Epidermal melanocyte (primary cell): ENCODE results near the gene RHBG.

Source experiments
- DNase-seq: peaks from one replicate; pipeline ENCODE4 v3.0.0; 2011; ENCODE audit warnings: low spot score; ENCODE audit not compliant: insufficient read length

RHBG gene

DNA sequence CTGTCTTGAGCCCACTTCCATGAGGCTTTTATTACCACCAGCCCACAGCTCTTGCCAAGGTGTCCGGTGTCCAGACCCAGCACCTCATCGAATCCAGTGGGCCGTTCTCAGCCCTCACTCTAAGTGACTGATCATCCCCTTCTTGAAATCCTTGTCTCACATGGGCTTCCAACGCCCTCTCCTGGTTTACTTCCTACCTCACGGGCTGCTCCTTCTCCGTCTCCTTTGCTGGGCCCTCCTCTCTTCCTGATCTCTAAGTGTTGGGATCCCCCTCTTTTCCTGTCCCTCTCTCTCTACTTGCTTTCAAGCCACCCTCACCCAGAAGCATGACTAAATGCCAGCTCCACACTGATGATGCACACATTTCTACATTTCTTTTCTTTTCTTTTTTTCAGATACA is 9.0 kb upstream of the RHBG start:
- peak; percentile 66 for DNase-seq

DNA sequence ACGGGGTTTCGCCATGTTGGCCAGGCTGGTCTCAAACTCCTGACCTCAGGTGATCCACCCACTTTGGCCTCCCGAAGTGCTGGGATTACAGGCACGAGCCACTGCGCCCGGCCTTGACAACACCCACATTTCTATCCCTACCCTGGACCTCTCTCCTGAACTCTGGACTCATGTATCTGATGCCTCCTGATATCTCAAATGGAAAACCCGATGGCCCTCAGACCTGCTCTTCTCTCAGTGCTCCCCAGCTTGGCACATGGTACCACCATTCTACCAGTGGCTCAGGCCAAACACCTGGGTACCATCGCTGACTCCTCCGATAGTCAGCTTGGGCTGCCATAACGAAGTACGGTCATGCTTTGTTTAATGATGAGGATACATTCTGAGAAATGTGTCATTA is 8.5 kb upstream of the RHBG start:
- DNase-seq: no peak

DNA sequence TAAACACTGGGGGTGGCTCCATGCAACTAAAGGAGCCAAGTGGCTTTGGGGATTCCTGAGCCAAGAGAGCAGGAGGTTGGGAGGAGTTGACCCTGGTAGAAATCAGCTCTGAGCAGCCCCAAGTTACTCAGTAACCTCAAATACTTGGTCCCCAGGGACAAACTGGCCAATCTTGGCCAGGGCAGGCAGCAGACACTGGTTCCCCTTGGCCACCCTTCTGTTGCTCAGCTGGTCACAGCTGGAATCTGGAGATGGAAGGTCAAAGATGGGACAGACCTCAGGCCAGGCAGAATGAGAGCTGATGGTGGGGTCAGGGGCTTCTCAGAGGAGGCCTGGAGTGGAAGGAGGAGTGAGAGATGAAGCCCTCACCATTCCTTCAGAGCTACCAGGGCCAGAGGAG is 3.3 kb upstream of the RHBG start:
- peak; percentile 11 for DNase-seq

DNA sequence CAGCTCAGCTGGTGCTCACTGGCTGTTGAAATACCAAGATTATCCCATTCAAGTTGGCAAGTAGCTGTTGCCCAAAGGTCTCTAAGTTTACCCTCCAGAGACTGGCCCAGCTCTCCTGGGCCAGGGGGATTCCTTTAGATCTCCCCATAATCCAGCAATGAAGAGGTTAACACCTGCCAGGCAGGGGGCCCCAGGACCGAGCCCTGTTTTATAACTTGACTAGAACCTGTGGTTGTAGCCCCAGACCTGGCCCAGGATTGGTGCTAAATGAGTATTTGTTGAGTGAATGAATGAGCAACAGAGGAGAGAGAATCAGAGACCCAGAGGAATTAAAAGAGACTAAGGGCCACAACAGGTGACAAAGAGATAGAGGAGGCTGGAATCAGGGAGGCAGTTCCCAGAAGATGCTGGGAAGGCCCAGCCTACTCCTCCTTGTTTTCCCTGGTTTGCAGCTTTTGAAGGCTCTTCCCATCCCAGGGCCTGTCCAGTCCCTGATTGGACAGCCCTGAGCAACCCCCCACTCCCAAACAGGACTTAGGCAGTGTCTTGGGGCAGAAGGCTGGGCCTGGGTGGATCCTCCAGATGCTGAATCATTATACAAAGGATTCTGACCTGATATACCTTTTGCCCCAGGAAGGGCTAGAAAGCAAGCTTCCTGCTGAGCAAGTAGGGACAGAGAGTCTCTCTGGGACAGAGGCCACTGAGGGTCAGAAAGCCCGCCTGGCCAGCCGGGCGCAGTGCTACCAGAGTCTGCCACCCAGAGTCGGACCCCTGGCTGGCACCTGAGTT is 2.4 kb upstream of the RHBG start:
- peak; percentile 4 for DNase-seq

DNA sequence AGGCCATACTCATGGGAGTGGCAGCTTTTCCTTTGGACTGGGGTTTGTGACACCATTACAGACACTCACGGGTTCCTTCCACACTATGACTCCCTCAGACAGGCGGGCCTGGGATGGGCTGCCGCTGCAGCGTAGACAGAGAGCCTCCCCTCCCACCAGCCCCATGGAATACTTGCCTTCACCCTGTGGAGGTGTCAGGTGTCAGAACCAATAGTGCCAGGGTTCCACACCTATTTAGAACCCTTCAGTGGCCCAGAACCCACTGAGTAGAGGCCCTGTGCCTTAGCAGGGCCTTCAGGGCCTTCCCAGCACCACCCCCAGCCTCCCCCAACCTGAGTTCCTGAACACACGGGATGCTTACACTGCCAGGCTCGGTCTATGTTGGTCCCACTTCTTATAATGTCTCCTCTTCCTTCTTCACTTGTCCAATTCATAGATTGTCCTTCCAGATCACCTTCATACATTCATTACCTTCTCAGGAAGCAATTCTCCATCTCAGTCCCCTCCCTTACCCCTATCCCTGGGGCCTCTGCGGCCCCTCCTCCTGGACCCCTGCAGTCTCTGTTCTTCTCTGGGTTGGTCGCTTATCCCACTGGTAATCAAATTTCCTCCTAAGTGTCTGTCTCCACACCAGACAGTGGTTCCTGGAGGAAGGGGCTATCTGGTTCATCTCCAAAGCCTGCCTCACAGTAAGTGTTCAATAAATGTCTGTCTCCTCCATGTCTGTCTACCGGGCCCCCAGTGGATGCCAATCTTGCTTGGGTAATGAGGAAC is 1.4 kb upstream of the RHBG start:
- DNase-seq: peak; percentile 1

DNA sequence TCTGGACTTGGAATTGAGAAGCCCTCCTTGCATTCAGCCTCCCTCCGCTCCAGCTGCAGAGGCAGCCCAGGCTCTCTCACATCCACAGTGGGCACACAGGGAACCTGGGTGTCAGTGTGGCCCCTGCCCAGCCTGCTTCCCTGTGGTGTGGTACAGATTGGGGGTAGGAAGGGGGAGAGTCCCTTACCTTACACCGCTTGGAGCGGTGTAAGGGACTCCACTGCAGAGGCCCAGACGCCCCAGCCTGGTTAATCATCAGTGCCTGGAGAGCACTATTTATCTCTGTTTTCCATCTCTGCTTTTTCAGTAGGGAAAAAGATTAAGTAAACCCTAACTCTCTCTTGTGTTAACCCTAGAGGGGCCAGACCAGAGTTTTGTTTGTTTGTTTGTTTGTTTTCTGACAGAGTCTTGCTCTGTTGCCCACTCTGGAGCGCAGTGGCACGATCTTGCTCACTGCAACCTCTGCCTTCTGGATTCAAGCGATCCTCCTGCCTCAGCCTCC is 803 bp upstream of the RHBG start:
- DNase-seq: no peak

DNA sequence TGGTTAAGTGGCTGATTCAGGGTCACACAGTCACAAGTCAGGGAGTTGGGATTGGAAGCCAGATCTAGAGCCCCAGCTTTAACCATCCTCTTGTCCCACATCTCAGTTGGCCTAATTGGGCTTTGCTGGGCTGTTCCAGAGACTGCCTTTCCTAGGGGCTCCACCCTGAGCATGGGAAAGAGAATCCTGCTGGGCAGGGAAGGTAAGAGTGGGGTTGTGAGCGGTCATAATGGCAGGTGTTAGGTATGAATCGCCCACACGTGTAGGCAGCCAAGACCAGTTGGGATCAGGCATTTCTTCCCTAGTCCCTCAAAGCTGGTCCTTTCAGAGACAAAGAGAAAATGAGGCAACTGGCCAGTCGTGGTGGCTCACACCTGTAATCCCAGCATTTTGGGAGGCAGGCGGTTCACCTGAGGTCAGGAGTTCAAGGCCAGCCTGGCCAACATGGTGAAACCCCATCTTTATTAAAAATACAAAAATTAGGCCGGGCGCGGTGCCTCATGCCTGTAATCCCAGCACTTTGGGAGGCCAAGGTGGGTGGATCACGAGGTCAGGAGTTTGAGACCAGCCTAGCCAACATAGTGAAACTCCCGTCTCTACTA is 775 bp downstream of the RHBG start:
- peak; percentile 7 for DNase-seq

DNA sequence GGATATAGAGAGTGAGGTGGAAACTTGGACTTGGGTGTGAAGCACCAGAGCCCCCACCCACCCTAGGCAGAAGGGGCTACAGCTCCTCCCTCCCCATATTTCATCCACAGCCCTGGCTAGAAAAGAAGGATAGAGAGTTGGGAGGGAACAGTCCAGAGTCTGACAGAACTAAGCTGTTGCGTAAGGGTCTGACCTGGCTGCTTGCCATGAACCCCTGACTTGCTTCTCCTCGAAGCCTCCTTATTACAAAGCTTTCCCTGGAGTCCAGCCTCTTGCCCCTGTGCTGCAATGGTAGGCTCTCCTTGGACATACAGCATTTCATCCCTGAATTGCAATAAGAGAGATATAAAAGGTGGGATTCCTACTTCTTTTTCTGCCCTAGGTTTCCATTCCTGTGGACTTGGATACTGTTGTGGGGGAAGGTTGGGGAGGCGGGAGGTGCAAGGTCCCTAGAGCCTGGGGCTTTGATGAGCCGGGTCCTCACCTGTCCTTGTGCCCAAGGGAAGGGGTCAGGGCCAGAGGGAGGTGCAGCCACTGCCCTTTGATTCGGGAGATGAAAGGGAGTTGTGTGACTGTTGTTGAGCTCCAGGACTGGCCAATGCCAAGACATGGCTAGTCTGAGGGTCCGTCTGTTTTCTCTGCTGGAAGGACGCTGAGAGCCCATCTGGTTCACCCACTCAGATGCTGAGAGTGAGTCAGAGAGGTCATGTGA is 2.7 kb downstream of the RHBG start:
- peak; percentile 11 for DNase-seq

DNA sequence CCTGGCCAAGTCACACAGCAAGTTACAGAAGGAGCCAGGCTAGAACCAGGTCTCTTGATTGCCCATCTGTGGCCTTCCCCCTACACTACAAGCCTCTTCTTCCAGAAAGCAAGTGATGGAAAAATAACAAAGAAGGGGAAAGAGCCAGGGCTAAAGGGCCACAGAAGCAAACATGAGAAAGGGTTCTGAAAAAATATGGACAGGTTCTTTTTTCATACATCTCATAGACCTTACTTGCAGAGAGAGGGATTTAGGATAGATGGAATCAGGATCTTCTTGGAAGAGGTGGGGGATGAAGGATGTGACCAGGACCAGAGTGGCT is 3.2 kb downstream of the RHBG start:
- no peak for DNase-seq

DNA sequence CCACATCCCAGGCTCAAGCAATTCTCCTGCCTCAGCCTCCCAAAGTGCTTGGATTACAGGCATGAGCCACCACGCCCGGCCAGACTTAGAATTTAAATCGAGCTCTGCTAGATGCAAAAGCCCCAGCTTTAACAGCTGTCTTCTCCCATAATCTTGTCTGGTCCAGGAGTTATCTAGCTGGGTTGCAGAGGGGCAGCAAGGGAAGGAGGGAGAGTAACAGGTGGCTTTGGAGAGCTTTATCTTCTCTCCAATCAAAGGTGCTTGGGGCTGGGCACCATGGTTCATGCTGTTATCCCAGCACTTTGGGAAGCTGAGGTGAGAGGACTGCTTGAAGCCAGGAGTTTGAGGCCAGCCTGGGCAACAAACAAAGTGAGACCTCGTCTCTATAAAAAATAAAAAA is 3.9 kb downstream of the RHBG start:
- no peak for DNase-seq

DNA sequence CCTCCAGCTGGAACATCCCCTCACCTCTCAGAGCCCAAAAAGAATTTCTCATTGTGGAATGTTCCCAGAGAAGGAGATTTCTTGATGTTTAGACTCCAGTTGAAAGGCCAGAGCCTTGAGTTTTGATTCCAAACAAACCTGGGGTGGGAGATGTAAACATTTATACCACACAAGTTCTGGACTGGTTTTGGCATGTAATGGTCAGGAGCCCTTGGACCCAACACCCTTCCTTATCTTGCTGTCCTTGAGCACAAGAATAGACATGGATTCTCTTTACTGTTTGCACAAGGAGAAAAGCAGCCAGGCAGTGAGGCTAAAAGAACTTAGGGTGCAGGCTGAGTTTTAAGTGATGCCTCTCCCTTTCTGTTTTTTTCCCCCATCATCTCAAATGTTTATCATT is 4.5 kb downstream of the RHBG start:
- DNase-seq: peak; percentile 4

DNA sequence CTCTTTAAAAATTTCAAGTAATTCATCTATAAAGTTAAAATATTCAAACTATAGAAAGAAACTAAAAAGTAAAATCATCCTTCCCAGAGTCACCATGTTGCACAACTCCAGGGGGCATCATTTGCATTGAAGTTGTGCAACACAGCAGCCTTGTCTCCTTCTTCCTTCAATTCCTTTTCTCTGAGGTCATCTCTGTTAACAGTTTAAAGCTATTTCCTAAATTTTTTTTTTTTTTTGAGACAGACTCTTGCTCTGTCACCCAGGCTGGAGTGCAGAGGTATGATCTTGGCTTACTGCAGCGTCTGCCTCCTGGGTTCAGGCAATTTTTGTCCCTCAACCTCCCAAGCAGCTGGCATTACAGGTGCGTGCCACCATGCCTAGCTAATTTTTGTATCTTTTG is 7.1 kb downstream of the RHBG start:
- peak; percentile 9 for DNase-seq

DNA sequence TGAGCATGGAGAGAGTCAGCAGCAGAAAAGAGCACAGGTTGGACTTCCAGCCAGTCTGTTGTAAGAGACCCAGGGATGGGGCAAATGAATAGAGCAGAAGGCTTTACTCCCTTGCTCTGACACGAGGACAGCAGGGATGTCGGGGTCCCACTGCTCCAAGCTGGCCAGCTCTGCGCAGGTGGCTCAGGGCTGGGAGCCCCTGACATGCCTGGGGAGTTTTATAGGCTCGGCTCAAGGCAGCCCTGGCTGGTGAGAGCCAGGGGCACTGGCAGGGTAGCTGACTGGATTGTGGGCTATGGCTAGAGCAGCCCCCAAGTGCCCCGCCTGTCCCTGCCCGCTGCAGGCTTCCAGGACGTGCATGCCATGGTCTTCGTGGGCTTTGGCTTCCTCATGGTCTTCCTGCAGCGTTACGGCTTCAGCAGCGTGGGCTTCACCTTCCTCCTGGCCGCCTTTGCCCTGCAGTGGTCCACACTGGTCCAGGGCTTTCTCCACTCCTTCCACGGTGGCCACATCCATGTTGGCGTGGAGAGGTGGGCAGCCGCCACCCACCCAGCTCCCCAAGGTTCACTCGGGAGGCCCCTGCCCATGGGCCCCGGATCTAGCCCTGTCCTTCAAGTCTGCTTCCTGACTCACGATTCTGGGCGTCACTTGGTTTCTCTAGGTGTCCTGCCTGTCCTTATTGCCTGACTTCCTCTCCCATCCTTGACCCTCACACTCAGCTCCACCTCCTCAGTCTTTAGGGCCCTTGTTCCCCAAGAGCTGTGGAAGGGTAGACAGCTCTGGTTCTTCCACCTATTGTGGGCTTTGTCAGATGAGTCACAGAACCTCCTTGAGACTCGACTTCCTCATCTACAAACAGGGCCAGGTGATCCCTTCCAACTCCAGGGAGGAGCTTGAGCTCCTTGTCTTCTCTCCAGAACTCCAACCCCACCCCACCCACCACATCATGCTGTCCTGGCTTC is 8.2 kb downstream of the RHBG start:
- peak; percentile 7 for DNase-seq

DNA sequence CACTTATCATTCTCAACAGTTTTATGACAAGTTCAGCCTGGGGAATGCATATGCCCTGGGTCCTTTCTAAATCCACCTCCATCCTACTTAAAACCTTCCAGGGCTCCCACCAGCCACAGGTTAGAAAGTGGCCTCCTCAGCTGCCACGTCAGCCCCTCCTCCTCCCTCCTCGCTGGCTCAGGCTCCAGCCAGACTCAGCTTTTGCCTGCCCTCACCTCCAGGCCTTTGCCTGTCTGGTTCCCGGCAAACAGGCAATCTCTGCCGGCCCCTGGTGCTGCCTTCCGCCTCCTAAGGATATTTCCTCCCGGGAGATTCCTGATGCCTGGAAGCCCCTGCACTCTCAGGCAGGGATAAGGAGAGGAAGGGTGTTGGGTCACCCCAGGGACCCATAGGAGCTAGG is 9.5 kb downstream of the RHBG start:
- DNase-seq: peak; percentile 12

DNA sequence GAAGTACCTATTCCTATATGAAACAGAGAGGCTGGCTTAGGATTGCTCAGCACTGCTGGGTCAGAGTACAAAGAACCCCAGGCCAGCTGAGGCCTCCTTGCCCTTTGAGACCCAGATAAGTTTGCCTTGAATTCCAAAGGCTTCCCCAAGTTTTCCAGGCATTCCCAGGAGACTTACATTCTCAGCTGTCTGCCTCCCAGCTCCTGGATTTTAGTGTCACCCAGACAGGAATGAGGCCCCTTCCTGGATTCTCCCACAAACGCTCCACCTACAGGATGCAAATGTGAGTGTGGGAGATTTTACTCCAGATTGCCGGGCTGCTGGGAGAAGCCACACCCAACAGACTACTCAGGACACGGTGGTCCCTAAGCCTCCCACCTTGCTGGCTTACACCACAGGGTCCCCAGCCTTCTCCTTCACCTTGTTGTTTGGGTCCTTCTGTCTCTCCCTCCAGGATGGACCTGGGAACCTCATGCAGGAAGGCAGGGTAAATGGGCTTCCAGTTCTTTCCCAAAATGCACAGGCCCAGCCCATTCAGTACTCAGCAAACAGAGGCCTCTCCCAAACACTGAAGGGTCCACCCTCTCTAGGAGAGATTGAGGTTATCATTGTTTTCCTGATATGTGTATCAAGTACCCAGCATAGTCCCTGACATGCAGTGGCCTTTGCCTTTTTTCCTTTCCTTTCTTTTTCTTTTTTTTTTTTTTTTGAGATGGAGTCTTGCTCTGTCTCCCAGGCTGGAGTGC is 10.6 kb downstream of the RHBG start:
- DNase-seq: peak; percentile 16

DNA sequence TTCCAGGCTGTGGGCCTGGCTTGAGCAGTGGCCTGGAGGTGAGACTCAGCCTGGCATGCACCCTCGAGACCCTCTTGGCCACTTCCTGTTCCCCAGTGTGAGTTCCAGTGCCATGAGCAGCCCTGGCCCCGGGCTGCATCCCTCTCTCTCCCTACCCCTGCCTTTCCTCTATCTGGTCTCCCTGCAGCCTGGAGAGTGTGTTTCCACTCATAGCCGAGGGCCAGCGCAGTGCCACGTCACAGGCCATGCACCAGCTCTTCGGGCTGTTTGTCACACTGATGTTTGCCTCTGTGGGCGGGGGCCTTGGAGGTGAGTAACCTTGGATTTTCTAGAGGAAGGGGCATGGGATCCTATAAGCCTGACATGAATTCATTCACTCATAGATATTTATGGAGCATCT is 13.6 kb downstream of the RHBG start:
- peak; percentile 6 for DNase-seq

DNA sequence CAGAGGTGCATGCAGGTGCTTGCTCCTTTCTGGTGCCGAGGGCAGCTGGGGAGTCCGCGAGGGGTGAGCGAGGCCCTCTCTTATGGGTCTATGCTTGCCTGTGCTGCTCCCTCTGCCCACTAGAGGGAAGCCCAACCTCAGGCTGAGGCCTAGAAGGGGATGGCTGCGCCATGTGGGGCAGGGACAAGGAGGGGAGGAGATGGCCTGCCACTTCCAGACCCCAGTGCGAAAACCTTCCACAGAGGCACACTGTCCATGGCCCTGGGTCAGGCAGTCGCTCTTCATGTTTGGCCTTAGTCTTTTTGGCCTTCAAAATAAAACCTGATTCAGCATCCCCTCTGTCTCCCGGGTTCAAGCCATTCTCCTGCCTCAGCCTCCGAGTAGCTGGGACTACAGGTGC is 14.0 kb downstream of the RHBG start:
- DNase-seq: peak; percentile 84

DNA sequence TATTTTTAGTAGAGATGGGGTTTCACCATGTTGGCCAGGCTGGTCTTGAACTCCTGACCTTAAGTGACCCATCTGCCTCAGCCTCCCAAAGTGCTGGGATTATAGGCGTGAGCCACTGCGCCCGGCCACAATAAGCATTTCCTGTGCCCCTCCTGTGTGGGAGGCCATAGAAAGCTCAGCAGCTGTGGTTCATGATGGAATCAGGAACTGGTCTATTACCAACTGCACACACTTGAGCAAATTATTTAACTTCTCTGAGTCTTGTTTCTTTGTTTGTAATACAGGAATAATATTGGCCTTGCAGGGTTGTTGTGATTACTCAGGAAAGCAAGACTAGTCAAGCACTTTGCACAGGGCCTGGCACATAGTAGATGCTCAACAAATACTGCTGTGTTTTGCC is 15.0 kb downstream of the RHBG start:
- peak; percentile 4 for DNase-seq

DNA sequence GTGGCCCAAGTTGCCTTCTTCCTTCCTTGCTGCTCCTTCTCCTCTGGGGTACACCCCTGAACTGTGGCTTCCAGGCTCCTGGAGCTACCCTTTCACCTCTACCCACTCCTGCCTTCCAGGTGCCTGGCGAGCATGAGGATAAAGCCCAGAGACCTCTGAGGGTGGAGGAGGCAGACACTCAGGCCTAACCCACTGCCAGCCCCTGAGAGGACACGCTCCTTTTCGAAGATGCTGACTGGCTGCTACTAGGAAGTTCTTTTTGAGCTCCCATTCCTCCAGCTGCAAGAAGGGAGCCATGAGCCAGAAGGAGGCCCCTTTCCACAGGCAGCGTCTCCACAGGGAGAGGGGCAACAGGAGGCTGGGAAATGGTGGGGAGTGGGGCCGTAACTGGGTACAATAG is 15.6 kb downstream of the RHBG start:
- DNase-seq: peak; percentile 7

DNA sequence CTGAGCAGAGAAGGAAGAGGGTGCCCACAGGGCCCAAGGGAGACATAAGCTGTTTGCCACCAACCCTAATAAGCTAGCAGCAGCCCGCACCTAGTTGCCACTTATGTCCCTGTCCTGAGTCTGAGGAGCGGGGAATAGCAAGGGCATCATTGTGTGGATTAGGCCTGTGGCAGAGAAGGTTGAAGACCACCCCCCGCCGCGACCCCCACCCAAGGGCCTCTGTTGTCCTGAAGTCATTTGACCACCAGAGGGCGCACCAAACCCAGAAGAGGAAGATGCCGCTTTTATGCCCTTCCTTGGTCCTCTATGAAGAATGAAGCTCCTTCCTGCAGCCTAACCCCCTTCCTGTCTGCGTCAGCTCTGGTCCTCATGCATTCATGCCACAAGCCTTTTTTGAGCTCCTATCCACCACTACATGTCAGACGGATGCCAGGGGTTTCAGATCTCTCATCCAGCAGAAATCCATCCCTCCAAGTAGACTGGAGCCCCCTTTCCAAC is 16.6 kb downstream of the RHBG start:
- peak; percentile 95 for DNase-seq
